EH (cell line): ENCODE results near the gene NUDT3.

Experiments
- DNase-seq: peaks from one replicate; pipeline ENCODE4 v3.0.0-alpha.2; 2015; ENCODE audit warnings: low read depth

The NUDT3 gene

GRCh38 chr6:34319471-34319885 is 73.0 kb downstream of the NUDT3 start:
- DNase-seq = no peak

- no peak for DNase-seq
Measured at GRCh38 chr6:34318499-34319470, 73.7 kb downstream of the NUDT3 start.

- peak; percentile 42 for DNase-seq
Measured at GRCh38 chr6:34317882-34318498, 74.5 kb downstream of the NUDT3 start.

- DNase-seq = no peak
Measured at GRCh38 chr6:34317172-34317477, 75.3 kb downstream of the NUDT3 start.

- DNase-seq = no peak
Measured at GRCh38 chr6:34316431-34317171, 75.9 kb downstream of the NUDT3 start.

- DNase-seq = no peak
Measured at GRCh38 chr6:34315780-34316179, 76.7 kb downstream of the NUDT3 start.

- DNase-seq = no peak
Measured at GRCh38 chr6:34315256-34315655, 77.2 kb downstream of the NUDT3 start.

- no peak for DNase-seq
Measured at GRCh38 chr6:34312259-34312658, 80.2 kb downstream of the NUDT3 start.

GRCh38 chr6:34310817-34311216 is 81.7 kb downstream of the NUDT3 start:
- no peak for DNase-seq

- DNase-seq = no peak
Measured at GRCh38 chr6:34308483-34308882, 84.0 kb downstream of the NUDT3 start.

- DNase-seq = peak; percentile 24
Measured at GRCh38 chr6:34305982-34306708, 86.3 kb downstream of the NUDT3 start.

GRCh38 chr6:34305497-34305896 is 87.0 kb downstream of the NUDT3 start:
- no peak for DNase-seq

- no peak for DNase-seq
Measured at GRCh38 chr6:34304164-34304563, 88.3 kb downstream of the NUDT3 start.

GRCh38 chr6:34302929-34303328 is 89.5 kb downstream of the NUDT3 start:
- DNase-seq = no peak

GRCh38 chr6:34301408-34301807 is 91.1 kb downstream of the NUDT3 start:
- peak; percentile 61 for DNase-seq

GRCh38 chr6:34300332-34300751 is 92.1 kb downstream of the NUDT3 start:
- no peak for DNase-seq

GRCh38 chr6:34298941-34299340 is 93.5 kb downstream of the NUDT3 start:
- DNase-seq = no peak

- peak; percentile 6 for DNase-seq
Measured at GRCh38 chr6:34295721-34296120, 96.7 kb downstream of the NUDT3 start.

GRCh38 chr6:34292954-34293353 is 99.5 kb downstream of the NUDT3 start:
- DNase-seq = no peak

GRCh38 chr6:34289137-34289536 is 103.3 kb downstream of the NUDT3 start:
- DNase-seq = no peak

- DNase-seq = no peak
Measured at GRCh38 chr6:34288581-34288980, 103.9 kb downstream of the NUDT3 start.
